Fibroblast of lung (primary cell): Measurements from ENCODE around the gene TRIM37.

ENCODE experiments used
- EZH2 ChIP-seq: IDR thresholded peaks from 2 replicates; pipeline ENCODE4 v1.5.1; 2012; ENCODE audit warnings: low read length, control low read depth, mild to moderate bottlenecking; ENCODE audit errors: missing control alignments
- TF ChIP-seq, protein P1 (sequence below), 2 donors: IDR thresholded peaks in 1 of 2; conservative IDR thresholded peaks in 1 of 2; 1 replicate in 1 of 2; 2 replicates in 1 of 2; pipeline ENCODE4 v1.5.1; 2011 to 2012; ENCODE audit warnings: low read length in 2 of 2, control low read depth in 1 of 2, inconsistent platforms in 1 of 2, low read depth in 1 of 2, mild to moderate bottlenecking in 1 of 2

GRCh38 chr17:59084154-59084553 is 22.5 kb downstream of the TRIM37 start:
- TF ChIP-seq, protein P1, sequence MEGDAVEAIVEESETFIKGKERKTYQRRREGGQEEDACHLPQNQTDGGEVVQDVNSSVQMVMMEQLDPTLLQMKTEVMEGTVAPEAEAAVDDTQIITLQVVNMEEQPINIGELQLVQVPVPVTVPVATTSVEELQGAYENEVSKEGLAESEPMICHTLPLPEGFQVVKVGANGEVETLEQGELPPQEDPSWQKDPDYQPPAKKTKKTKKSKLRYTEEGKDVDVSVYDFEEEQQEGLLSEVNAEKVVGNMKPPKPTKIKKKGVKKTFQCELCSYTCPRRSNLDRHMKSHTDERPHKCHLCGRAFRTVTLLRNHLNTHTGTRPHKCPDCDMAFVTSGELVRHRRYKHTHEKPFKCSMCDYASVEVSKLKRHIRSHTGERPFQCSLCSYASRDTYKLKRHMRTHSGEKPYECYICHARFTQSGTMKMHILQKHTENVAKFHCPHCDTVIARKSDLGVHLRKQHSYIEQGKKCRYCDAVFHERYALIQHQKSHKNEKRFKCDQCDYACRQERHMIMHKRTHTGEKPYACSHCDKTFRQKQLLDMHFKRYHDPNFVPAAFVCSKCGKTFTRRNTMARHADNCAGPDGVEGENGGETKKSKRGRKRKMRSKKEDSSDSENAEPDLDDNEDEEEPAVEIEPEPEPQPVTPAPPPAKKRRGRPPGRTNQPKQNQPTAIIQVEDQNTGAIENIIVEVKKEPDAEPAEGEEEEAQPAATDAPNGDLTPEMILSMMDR (conservative IDR thresholded peaks at IDR 0.05 in 1 of 2, IDR thresholded peaks at IDR 0.05 in 1 of 2; ENCODE audit: low read depth in 1 of 2, low read length in 2 of 2): no peak
- TF ChIP-seq EZH2: no peak
